Measurements from ENCODE around the gene XRCC3.

XRCC3 gene

GRCh38 chr14:103725001-103725682 lies 9.9 kb upstream of the XRCC3 start:
- no peak for DNase-seq

- no peak for DNase-seq
Measured at GRCh38 chr14:103724116-103724515, 8.9 kb upstream of the XRCC3 start.

- DNase-seq, result no peak
Measured at GRCh38 chr14:103723748-103724081, 8.5 kb upstream of the XRCC3 start.

GRCh38 chr14:103721334-103722120 lies 6.3 kb upstream of the XRCC3 start:
- no peak for DNase-seq

- DNase-seq, result no peak
Measured at GRCh38 chr14:103719751-103720150, 4.5 kb upstream of the XRCC3 start.

GRCh38 chr14:103718572-103718971 lies 3.3 kb upstream of the XRCC3 start:
- no peak for DNase-seq

GRCh38 chr14:103716899-103717411 lies 1.7 kb upstream of the XRCC3 start:
- DNase-seq, result no peak

- DNase-seq, result no peak
Measured at GRCh38 chr14:103716091-103716801, 995 bp upstream of the XRCC3 start.

- no peak for DNase-seq
Measured at GRCh38 chr14:103714063-103714724, 1.1 kb downstream of the XRCC3 start.

- DNase-seq, result peak; percentile 78
Measured at GRCh38 chr14:103713304-103714062, 1.8 kb downstream of the XRCC3 start.

GRCh38 chr14:103712633-103713247 lies 2.5 kb downstream of the XRCC3 start:
- no peak for DNase-seq

GRCh38 chr14:103711516-103712431 lies 3.5 kb downstream of the XRCC3 start:
- no peak for DNase-seq

- DNase-seq, result no peak
Measured at GRCh38 chr14:103710771-103711377, 4.4 kb downstream of the XRCC3 start.

- no peak for DNase-seq
Measured at GRCh38 chr14:103709814-103710213, 5.4 kb downstream of the XRCC3 start.

GRCh38 chr14:103708750-103709187 lies 6.5 kb downstream of the XRCC3 start:
- DNase-seq, result no peak

- DNase-seq, result no peak
Measured at GRCh38 chr14:103707329-103708263, 7.7 kb downstream of the XRCC3 start.

GRCh38 chr14:103706551-103707328 lies 8.5 kb downstream of the XRCC3 start:
- DNase-seq, result no peak
